Fibroblast of upper back skin (primary cell): ENCODE results near the gene KIAA1191.
"Not testable (repeated sequence)": the region's sequence is repeated elsewhere in the genome, so short reads cannot be mapped to it uniquely, and the experiment has no call there.

Source experiments
- DNase-seq: peaks from one replicate; pipeline ENCODE4 v3.0.0-alpha.2; 2013

Gene KIAA1191

DNA sequence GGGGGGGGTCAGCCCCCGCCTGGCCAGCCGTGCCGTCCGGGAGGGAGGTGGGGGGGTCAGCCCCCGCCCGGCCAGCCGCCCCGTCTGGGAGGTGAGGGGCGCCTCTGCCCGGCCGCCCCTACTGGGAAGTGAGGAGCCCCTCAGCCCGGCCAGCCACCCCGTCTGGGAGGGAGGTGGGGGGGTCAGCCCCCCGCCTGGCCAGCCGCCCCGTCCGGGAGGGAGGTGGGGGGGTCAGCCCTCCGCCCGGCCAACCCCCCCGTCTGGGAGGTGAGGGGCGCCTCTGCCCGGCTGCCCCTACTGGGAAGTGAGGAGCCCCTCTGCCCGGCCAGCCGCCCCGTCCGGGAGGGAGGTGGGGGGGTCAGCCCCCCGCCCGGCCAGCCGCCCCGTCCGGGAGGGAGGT is 56.2 kb downstream of the KIAA1191 start:
- DNase-seq, result not testable (repeated sequence)
